GM18951 (cell line): ENCODE measurements around the gene CPED1.

Source experiments
- POLR2A ChIP-seq: IDR thresholded peaks from 4 replicates; pipeline ENCODE4 v1.6.1; 2011; ENCODE audit warnings: mild to moderate bottlenecking; ENCODE audit not compliant: insufficient read length, insufficient read depth; ENCODE audit errors: extremely low read depth
- in situ Hi-C: fragments of 300-500 bp; cut with MboI; formaldehyde crosslinking; loops from one replicate; pipeline ENCODE4 v1.12.0; 2022; ENCODE audit warnings: low sequenced_read_pairs, mixed read lengths, inconsistent platforms; ENCODE audit not compliant: unreplicated experiment

Gene CPED1

GRCh38 chr7:121082400-121083101 is 94.0 kb downstream of the CPED1 start:
- TF ChIP-seq POLR2A = no peak
- in situ Hi-C loops = loop anchor here (25.0 kb wide), 1 partner anchor 295 kb away; no protein-coding TSS in a partner anchor

DNA sequence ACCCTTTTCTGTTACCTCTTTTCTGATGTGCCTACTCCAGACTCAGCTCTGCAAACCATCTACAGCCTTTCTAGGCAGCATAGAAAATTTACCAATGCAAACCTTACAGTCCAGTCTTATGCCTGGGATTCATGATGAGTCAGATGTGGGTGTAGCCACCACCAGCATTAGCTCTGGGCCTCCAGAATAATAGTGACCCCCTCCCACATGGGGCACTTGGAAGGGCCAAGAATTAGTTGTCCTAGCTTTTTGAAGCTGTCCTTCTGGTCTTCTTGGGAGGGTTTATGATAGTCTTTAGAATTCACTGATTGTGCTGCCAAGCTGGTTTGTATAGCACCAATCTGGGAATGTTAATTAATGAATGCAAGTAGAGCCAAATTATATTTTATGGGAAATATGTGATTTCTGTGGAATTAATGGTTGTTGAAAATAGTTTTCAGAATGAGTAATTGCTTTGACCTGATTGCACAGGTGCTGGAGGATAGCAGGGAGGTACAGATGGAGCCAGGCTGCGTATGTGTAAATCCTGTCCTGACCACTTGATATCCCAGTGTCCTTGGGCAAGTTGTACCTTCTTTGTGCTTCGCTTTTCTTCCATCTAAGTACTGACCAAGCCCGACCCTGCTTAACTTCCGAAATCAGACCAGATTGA is 94.8 kb downstream of the CPED1 start:
- TF ChIP-seq POLR2A = no peak
- in situ Hi-C loops = loop anchor here (25.0 kb wide), 1 partner anchor 296 kb away; no protein-coding TSS in a partner anchor

GRCh38 chr7:121083790-121084251 is 95.3 kb downstream of the CPED1 start:
- in situ Hi-C loops = loop anchor here (25.0 kb wide), 1 partner anchor 297 kb away; no protein-coding TSS in a partner anchor
- no peak for TF ChIP-seq POLR2A

DNA sequence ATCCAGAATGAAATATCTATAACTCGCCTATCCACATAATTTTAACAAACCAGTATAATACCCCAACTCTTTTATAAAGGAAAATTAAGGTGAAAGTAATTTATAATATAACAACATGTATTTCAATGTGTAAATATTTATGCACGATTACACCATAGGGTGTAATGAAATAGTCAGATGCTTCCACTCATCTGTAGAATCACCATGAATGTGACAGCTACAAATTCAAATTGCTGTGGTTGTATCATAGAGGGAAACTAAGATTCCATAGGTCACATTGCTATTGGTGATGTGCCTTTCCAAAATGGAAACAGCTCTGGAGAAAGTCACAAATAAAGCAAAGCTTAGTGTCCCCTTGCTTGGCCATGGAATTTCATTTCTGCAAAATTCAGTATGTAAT is 95.7 kb downstream of the CPED1 start:
- in situ Hi-C loops = loop anchor here (25.0 kb wide), 1 partner anchor 297 kb away; no protein-coding TSS in a partner anchor
- no peak for TF ChIP-seq POLR2A

- TF ChIP-seq POLR2A = no peak
- in situ Hi-C loops = loop anchor here (25.0 kb wide), 1 partner anchor 298 kb away; no protein-coding TSS in a partner anchor
Measured at GRCh38 chr7:121084748-121085336, 96.3 kb downstream of the CPED1 start.

DNA sequence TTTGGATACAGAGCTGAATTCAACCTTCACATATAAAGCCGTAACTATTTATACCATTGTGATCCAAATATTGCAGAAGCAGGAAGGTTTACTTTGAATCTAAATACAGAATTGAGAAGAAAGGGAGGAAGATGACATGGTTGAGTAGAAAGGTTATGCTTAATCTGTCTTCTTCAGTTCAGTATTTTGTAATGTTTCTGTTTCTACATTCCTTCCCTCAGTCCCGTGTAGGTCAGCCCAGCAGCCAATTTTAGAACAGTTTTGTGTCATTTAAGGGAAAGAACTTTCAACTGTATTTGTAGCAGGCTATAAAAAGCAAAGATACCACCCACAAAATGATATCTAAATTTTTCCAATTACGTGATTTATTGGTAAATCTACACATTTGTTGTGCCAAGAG is 97.4 kb downstream of the CPED1 start:
- in situ Hi-C loops = loop anchor here (25.0 kb wide), 1 partner anchor 299 kb away; no protein-coding TSS in a partner anchor
- no peak for TF ChIP-seq POLR2A

DNA sequence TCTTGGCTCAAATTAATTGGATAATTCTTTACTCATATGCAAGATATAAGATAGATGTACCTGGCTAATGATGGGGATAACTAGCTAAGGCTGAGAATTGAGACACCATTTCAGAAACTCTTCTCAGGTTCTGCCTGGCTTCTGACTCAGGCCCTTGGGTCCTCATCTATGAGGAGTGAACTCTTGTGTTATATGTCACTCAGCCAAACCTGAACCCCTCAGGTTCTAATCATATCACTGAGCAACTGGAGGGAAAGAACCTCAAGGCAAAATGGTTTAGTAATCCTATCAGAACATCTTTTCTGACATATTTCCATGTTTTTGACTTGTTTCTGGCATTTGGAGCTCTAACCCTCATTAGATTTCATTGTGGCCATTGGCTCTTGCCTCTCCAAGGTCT is 100.4 kb downstream of the CPED1 start:
- no peak for TF ChIP-seq POLR2A
- in situ Hi-C loops = loop anchor here (25.0 kb wide), 1 partner anchor 302 kb away; no protein-coding TSS in a partner anchor

- in situ Hi-C loops = loop anchor here (25.0 kb wide), 1 partner anchor 308 kb away; no protein-coding TSS in a partner anchor
- no peak for TF ChIP-seq POLR2A
Measured at GRCh38 chr7:121094829-121095228, 106.3 kb downstream of the CPED1 start.

GRCh38 chr7:121097577-121097976 is 109.1 kb downstream of the CPED1 start:
- in situ Hi-C loops = loop anchor here (25.0 kb wide), 1 partner anchor 310 kb away; no protein-coding TSS in a partner anchor
- TF ChIP-seq POLR2A = no peak

- TF ChIP-seq POLR2A = no peak
- in situ Hi-C loops = loop anchor here (25.0 kb wide), 1 partner anchor 312 kb away; no protein-coding TSS in a partner anchor
Measured at GRCh38 chr7:121099572-121099971, 111.1 kb downstream of the CPED1 start.

GRCh38 chr7:121101083-121101482 is 112.6 kb downstream of the CPED1 start:
- no peak for TF ChIP-seq POLR2A
- in situ Hi-C loops = loop anchor here (10.0 kb wide), 1 partner anchor 106 kb away; no protein-coding TSS in a partner anchor

DNA sequence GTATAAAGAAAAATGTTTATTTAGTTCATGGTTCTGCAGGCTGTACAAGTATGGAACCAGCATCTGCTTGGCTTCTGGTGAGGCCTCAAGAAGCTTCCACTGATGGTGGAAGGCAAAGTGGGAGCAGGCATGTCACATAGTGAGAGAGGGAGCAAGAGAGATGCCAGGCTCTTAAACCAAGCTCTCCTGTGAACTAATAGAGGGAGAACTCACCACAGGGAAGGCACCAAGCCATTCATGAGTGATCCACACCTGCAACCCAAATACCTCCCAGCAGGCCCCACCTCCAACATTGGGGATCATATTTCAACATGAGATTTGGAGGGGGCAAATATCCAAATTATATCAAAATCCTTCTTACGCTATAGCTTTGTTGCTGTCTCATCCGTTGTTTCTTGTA is 113.1 kb downstream of the CPED1 start:
- TF ChIP-seq POLR2A = no peak
- in situ Hi-C loops = loop anchor here (10.0 kb wide), 1 partner anchor 107 kb away; no protein-coding TSS in a partner anchor

- TF ChIP-seq POLR2A = no peak
- in situ Hi-C loops = loop anchor here (10.0 kb wide), 1 partner anchor 108 kb away; no protein-coding TSS in a partner anchor
Measured at GRCh38 chr7:121102619-121103018, 114.1 kb downstream of the CPED1 start.
